OCI-LY1 (cell line): Measurements from ENCODE around the gene CBLIF.
"Not testable (repeated sequence)": the region's sequence is repeated elsewhere in the genome, so short reads cannot be mapped to it uniquely, and the experiment has no call there.

ENCODE experiments used
- CTCF ChIP-seq: fragments of 200-600 bp; sonication (generic), shearing (Covaris generic); IDR thresholded peaks from 2 replicates; pipeline ENCODE4 v1.5.1; 2017; ENCODE audit warnings: mild to moderate bottlenecking, antibody characterized with exemption, low read length, moderate library complexity, mixed read lengths
- EZH2 ChIP-seq: fragments of 200-600 bp; sonication (generic), shearing (Covaris generic); IDR thresholded peaks from 2 replicates; pipeline ENCODE4 v1.8.0; 2017; ENCODE audit warnings: borderline replicate concordance, mixed run types, mild to moderate bottlenecking, antibody characterized with exemption, low read length, moderate library complexity, mixed read lengths

GRCh38 chr11:59784441-59784840, 60.9 kb downstream of the CBLIF start:
- TF ChIP-seq CTCF, EZH2: not testable (repeated sequence)
